Myocyte (in vitro differentiated cells): ENCODE results near the gene DNAJC16. TPM values are rescaled to one million over a fixed set of nuclear protein-coding genes. Genes with fewer than 3 reads are reported as not detected.

Experiments used
- DNase-seq: peaks from one replicate; pipeline ENCODE4 v3.0.0-alpha.2; 2012; ENCODE audit warnings: low read depth
- total RNA-seq: library from RNA; depleted of rRNA; stranded (reverse); fragments of >200 nt; gene quantifications from 2 replicates; pipeline ENCODE4 v1.2.3, GENCODE V29; 2014

Gene DNAJC16
- total RNA-seq, 1 donor from 2014 or later, result 43.9 TPM

GRCh38 chr1:15620155-15620545 is 93.5 kb downstream of the DNAJC16 start:
- peak; percentile 64 for DNase-seq

- no peak for DNase-seq
These were observed 94.4 kb downstream of the DNAJC16 start for GRCh38 chr1:15620902-15621682.

GRCh38 chr1:15621975-15622374 is 95.3 kb downstream of the DNAJC16 start:
- no peak for DNase-seq

- DNase-seq, result no peak
These were observed 96.2 kb downstream of the DNAJC16 start for GRCh38 chr1:15622712-15623373.

GRCh38 chr1:15623435-15623834 is 96.8 kb downstream of the DNAJC16 start:
- no peak for DNase-seq

- DNase-seq, result no peak
These were observed 97.6 kb downstream of the DNAJC16 start for GRCh38 chr1:15624133-15624714.

GRCh38 chr1:15625056-15625917 is 98.6 kb downstream of the DNAJC16 start:
- peak; percentile 24 for DNase-seq

Other genes starting within 250 kb of the DNAJC16 start
- gene EFHD2, start 117.0 kb upstream of the DNAJC16 start, total RNA-seq, result 84.4 and 207 TPM in 2 replicates
- 0.21 and 0.72 TPM in 2 replicates for gene CTRC, start 88.4 kb upstream of the DNAJC16 start, total RNA-seq
- 0.57 TPM in 1 of 2 replicates, not detected in the other for gene CELA2A, start 70.1 kb upstream of the DNAJC16 start, total RNA-seq
- gene CELA2B, start 50.7 kb upstream of the DNAJC16 start, total RNA-seq, result 0.78 and 3.7 TPM in 2 replicates
- gene CASP9, start 2.6 kb upstream of the DNAJC16 start, total RNA-seq, result 30.8 and 68.5 TPM in 2 replicates
- 2.1 and 3.2 TPM in 2 replicates for gene AGMAT, start 58.2 kb downstream of the DNAJC16 start, total RNA-seq
- 26.6 and 34.7 TPM in 2 replicates for gene DDI2, start 90.6 kb downstream of the DNAJC16 start, total RNA-seq
- 80.3 and 90.4 TPM in 2 replicates for gene PLEKHM2, start 157.5 kb downstream of the DNAJC16 start, total RNA-seq
- gene SLC25A34, start 209.4 kb downstream of the DNAJC16 start, total RNA-seq, result 5.2 and 13.0 TPM in 2 replicates
- not detected in 2 replicates for gene TMEM82, start 215.7 kb downstream of the DNAJC16 start, total RNA-seq
- gene FBLIM1, start 231.9 kb downstream of the DNAJC16 start, total RNA-seq, result 38.8 and 103 TPM in 2 replicates